Colon (tissue), 2 donors: ENCODE measurements around the gene PRRT2.
"Not testable (repeated sequence)": the region's sequence is repeated elsewhere in the genome, so short reads cannot be mapped to it uniquely, and the experiment has no call there.

ENCODE experiments used
- FAIRE-seq: peaks from 2 replicates; lab custom pipeline; 2012; peaks lifted over from hg19 to GRCh38; lab: Jason Lieb, UNC
- donor health status: control.
- donor health status: control.

The PRRT2 gene

DNA sequence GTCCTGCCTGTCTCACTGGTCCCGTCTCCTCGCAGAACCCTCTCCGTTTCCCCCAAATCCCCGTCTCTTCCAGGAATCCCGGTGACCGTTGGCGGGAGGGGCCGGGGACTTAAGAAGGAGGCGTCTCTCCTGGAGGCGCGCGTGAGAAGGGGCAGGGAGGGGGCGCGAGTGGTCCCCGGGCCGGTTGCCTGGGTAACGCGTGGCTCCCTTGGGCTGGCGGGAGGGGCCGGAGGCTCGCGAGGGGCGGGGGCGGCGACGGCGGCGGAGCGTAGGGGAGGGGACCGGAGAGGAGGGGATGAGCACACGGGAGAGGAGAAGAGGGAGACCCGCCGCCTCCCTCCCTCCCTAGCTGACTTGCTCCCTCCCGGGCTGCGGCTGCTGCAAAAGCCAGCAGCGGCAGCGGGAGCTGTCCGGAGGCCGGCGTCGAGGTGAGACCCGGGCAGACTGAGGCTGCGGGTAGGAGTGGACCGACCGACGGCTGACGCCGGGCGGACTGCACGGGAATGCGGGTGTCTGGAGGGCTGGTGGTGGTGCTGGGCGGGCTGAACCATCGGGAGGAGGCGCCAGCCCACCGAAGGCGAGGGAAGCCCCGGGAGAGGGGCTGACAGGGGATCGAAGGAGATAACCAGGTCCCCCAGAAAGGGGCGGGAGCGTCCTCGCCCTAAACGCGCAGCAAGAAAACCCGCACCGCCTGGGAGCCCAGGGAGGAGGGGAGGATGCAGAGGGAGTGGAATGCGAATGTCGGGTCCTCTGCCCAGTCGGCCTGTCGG is at the start of gene PRRT2:
Gene PRRT2 (plus strand): TSS at position 298 of the 770 bp plus-strand sequence. CDS start 862 bp downstream, outside the sequence.
- FAIRE-seq: no peak

DNA sequence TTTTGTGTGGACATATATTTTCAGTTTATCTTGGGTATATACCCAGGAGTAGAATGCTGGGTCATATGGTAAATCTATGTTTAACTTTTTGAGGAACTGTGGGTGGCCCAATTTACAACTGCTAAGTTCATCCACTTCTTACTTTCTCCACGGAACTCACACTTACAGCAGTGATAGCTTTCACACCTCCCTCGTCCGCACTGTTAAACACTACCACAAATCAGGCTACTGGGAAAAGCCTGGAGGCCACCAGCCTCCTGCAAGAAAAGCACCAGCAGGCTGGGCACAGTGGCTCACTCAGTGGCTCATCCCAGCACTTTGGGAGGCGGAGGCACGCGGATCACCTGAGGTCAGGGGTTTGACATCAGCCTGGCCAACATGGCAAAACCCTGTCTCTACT is 48.7 kb upstream of the PRRT2 start:
- FAIRE-seq: no peak

DNA sequence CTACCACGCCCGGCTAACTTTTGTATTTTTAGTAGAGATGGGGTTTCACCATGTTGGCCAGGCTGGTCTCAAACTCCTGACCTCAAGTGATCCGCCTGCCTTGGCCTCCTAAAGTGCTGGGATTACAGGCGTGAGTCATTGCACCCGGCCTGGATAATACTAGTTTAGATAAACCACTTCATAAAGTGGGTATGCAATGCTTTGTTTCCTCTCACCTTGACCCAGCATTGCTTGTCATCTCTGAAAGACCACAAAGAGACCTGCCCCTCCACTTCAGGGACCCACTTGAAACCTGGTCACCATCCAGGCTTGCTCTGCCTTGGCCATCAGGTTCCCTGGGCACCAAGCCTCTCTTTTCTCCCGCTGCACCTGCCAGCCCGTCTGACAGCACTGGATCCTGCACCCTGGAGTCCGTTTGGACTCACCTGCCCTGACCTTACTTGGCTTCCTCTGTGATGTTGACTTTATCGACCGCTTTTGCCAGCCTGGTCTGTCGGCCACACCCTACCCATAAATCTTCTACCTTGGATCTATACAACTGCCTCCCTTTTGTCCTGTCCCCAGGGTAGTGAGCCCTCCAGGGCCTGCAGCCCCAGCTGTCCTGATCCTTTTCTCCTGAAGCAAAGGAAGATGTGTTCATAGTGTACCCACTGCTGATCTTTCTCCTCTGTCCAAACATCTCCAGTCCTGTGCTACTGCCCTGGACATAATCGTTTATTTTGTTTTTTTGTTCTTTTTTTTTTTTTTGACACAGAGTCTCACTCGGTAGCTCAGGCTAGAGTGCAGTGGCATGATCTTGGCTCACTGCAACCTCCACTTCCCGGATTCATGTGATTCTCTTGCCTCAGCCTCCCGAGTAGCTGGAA is 46.6 kb upstream of the PRRT2 start:
- no peak for FAIRE-seq

DNA sequence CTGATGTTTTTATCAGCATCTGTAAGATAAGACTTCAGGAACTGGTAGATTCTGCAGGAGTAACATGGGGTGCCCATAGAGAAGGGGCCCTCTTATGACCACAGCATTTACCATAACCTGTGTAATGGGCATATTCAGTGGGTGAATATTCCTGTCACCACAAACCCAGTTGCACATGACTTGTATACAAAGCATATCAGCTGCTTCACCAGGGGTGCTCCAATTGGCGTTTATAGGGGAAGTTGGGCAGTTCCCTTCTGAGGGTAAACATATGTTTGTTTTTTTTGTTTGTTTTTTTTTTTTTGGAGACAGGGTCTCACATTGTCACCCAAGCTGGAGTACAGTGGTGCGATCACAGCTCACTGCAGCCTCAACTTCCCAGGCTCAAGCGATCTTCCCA is 45.4 kb upstream of the PRRT2 start:
- no peak for FAIRE-seq

DNA sequence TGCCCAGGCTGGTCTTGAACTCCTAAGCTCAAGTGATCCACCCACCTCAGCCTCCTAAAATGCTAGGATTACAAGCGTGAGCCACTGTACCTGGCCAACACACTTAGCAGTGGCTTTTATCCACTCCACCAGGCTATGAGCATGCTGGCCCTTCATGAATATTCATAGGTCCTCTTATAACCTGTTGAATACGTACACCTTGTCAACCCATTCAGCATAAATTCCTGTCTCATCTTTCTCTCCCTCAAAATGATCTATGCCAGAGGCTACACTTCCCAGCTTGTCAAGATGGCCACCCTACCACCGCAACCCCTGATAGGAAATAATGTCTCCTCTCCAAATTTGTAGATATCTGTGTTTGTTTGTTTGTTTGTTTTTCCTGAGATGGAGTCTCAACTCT is 44.9 kb upstream of the PRRT2 start:
- no peak for FAIRE-seq

DNA sequence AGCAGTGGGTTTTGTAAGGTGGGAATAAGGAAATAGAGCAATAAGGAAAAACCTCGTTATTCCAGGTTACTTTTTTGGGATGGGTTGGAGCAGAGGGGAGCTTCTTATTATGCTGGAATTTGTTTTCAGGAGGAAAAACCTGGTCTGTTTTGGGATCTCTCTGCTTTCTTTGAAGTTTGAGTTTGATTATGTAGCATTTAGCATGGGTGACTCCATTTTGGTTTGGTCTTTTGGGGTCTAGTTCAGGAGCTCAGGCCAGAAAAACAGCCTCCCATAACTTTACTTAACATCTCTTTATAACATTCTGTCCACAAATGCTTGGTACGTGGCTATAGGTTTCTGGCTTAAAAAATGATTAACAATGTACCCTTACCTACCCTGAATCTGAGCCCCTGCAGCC is 42.5 kb upstream of the PRRT2 start:
- FAIRE-seq: no peak

DNA sequence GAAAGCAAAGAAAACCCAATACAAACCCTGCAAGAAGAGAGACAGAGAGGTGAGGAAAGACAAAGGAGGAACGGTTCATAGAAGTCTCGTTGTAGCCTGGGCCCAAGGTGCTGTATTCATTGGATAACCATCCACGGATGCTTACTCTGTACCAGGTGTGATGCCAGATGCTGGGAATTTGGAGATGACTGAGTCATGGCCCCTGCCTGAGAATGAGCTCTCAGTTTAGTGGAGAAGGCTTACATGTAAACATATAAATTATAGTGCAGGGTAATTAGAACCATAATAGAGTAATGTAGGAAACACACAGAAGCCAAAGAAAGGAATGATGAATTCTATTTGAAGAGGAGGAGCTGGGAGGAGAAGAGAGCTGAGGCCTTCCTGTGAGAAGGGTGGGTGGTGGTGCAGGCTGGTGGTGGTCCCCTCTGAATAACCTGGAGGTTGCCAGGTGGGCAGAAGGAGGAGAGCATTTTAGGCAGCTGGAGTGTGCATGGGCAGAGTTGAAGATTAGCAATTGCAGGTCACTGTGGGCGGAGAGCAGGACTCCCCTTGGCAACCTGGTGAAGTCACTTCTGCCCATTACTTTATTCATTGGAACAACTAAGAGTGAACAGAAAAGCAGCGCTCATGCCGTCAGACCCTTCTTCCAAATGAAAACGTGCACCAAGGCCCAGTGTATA is 41.6 kb upstream of the PRRT2 start:
- no peak for FAIRE-seq

DNA sequence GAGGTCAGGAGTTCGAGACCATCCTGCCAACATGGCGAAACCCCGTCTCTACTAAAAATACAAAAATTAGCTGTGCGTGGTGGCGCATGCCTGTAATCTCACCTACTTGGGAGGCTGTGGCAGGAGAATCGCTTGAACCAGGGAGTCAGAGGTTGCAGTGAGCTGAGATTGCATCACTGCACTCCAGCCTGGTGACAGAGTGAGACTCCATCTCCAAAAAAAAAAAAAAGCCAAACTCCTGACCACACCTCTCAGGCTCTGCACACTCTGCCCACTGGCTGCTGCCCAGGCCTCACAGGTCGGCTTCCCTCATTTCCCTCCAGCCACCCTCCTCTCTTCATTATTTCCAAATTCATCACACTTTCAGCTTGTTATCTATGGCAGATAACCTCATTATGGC is 39.7 kb upstream of the PRRT2 start:
- not testable (repeated sequence) for FAIRE-seq

DNA sequence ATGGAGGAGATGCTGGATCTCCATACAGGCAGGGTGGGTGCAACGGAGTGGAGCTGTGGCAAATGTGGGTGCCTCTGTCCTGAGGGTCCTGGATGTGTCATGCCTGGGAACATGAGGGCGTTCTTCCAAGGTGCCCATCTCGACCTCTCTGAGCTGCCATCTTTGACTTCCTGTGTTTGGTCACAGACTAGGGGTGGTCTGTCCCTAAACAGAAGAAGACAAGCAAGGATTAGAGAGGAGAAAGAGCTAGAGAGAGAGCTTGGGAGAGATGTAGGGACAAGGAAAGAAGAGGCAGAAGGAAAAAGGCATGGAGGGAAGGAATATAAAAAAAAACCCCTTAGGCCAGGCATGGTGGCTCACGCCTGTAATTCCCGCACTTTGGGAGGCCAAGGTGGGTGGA is 37.3 kb upstream of the PRRT2 start:
- FAIRE-seq: no peak

DNA sequence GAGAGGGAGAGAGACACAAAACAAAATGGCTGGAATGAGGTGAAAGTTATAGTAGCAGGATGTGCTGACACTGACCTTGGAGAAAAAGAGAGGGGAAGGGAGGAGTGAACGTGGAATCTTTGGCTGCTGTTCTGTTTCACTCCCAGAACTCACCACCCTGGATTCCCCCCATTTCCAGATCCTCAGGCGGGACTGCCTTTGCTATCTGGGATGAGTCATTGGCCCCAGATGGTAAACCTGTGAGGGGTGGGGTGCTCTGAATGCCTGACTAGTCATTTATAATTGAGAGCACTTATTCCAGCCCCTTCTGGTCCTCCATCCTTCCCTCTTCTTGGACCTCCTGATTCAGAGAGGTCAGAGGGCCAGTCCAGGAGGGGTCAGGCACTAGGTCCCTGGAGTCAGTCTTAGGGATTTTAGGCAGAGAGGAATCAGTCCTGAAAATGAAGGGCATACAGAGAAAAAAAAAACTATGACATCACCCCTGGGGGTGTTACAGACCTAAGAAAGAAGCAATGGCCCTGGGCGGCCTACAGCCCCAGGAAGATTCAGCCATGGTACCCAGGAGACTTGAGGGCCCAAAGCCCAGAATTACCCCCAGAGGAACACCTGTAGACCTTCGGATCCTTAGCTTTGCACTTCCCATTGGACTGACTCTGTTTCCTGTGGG is 36.1 kb upstream of the PRRT2 start:
- no peak for FAIRE-seq

DNA sequence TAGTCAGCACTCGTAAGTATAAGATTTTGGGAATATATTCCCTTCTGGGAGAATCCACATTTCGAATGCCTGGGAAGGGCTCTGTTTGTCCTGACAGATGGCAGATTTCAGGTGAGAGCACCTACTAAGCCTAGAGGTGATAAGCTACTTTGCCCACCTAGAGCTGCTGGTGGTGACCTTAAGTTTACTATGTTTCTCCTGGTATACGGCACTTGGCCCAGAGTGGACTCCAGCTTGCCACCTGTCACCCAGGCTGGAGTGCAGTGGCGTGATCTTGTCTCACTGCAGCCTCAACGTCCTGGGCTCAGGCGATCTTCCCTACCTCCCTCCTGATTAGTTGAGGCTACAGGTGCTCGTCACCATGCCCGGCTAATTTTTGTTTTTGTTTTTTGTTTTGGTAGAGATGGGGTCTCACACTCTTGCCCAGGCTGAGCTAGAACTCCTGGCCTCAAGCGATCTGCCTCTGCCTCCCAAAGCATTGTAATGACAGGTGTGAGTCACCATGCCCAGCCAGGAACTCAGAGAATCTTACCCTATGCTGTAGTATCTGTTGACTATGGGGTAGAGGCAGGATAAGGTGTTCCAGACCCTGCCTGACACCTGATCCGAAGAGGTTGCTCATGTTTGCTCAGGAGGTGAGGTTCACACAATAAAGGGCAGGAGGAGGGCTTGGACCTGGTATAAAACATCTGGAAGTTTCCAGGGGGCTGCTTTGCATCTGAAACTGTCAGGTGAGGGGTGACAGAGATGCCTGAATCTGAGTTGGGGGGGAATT is 34.2 kb upstream of the PRRT2 start, which contains the start of gene ZG16:
Gene ZG16 (plus strand): TSS at position 681 of the 775 bp plus-strand sequence. CDS start 1,011 bp downstream, outside the sequence.
- no peak for FAIRE-seq

DNA sequence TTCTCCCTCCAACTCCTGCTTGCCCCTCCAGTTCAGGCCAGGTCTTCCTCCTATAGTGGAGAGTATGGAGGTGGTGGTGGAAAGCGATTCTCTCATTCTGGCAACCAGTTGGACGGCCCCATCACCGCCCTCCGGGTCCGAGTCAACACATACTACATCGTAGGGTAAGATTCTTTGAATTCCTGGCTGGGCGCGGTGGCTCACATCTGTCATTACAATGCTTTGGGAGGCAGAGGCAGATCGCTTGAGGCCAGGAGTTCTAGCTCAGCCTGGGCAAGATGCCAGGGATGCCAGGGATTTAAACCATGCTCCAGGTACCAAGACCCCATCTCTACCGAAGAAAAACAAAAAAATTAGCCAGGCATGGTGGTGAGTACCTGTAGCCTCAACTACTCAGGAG is 32.5 kb upstream of the PRRT2 start:
- no peak for FAIRE-seq

DNA sequence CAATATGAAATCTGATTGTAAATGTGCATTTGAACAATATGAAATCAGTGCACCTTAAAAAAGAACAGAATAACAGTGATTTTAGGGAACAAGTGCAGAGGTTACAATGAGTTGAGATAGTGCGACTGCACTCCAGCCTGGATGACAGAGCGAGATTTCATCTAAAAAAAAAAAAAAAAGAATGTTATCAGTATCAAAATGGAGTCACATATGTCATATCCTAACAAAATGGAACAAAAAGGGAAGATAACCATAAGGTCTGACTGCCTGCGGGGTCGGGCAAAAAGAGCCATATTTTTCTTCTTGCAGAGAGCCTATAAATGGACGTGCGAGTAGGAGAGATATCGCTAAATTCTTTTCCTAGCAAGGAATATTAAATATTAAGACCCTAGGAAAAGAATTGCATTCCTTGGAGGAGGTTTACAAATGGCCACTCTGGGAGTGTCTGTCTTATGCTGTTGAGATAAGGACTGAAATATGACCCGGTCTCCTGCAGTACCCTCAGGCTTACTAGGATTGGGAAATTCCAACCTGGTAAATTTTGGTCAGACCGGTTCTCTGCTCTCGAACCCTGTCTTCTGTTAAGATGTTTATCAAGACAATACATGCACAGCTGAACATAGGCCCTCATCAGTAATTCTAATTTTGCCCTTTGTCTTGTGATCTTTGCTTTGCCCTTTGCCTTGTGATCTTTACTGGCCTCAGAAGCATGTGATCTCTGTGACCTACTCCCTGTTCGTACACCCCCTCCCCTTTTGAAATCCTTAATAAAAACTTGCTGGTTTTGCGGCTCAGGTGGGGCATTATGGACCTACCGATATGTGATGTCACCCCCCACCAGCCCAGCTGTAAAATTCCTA is 28.7 kb upstream of the PRRT2 start:
- not testable (repeated sequence) for FAIRE-seq

DNA sequence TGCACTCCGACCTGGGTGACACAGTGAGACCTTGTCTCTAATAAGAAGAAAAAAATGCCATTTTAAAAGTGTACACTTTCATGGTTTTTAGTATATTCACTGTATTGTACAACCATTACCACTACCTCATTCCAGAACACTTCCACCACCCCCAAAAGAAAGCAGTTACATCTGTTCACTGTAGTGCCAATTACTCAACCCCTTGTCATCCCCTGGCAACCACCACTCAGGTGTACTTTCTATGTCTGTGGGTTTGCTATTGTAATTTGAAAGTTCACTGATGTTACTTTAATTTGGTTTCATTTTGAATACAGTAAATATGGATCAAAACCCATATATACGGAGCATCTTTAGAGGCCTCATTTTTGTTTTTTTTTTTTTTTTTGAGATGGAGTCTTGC is 27.8 kb upstream of the PRRT2 start:
- no peak for FAIRE-seq

DNA sequence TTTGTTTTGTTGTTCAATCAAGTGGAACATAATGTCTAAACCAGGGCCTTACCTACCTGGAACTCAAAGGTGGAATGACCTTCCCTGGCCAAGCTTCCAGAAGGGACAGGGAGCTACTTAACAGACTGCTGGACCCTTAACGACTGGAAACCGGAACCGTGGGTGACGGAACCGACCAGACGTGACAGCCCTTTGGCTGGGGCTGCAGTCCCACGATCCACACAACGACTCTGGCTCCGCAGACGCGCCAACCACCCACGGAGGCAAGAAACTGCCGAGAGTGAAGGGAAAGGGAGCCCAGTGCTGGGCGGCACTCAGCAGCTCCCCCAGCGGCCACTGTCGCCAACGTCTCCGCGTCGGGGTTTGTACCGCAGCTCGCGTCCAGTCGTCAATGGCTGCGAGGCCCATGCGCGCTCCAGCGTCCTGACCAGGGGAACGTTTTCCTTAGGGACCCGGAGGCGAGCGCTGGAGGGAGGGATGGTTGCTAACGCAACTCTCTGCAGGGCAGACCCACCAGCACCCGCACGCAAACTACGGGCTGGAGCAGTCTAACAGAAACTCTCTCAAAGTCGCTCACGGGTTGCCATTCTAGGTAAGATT is 27.0 kb upstream of the PRRT2 start:
- no peak for FAIRE-seq

DNA sequence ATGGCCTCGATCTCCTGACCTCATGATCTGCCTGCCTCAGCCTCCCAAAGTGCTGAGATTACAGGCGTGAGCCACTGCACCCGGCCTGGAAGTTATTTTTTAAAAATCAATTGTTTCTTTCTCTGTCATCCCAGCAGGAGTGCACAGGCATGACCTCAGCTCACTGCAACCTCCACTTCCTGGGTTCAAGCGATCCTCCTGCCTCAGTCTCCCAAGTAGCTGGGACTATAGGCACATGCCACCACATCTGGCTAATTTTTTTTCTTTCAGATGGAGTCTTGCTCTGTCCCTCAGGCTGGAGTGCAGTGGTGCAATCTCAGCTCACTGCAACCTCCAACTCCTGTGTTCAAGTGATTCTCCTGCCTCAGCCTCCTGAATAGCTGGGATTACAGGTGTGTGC is 24.8 kb upstream of the PRRT2 start:
- FAIRE-seq: not testable (repeated sequence)

DNA sequence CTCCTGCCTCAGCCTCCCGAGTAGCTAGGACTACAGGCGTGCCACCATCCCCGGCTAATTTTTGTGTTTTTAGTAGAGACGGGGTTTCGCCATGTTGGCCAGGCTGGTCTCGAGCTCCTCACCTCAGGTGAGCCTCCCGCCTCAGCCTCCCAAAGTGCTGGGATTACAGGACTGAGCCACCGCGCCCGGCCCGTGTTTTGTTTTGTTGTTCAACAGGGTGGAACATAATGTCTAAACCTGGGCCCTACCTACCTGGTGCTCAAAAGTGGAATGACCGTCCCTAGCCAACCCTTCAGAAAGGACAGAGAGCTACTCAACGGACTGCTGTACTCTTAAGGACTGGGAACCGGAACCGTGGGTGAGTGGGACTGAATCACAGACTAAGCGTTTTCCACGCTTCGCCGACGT is 22.2 kb upstream of the PRRT2 start:
- no peak for FAIRE-seq

DNA sequence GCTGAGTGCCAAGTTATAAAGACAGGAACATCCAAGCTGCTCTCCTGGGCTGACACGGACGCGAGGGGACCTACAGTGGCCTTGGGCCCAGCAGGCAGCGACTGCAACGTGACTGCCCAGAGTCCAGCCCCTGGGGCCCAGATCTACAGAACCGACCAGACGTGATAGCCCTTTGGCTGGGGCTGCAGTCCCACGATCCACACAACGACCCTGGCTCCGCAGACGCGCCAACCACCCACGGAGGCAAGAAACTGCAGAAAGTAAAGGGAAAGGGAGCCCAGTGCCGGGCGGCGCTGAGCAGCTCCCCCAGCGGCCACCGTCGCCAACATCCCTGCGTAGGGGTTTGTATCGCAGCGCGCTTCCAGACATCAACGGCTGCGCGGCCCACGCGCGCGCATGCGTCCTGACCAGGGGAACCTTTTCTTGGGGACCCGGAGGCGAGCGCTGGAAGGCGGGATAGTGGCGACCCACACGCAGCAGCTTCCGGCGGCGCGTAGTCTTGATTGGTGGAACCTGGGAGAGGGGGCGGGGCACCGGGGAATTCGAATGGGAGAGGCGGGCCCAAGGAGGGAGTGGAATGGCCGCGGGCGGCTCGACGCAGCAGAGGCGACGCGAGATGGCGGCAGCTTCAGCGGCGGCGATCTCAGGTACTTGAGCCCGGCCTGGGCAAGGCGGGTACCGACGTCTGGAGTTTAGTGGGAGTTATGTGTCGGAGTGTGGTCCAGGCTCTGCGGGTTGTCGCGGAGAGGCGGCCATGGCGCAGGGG is 21.6 kb upstream of the PRRT2 start, which contains the start of gene KIF22:
Gene KIF22 (plus strand): TSS at position 569 of the 766 bp plus-strand sequence. CDS start 9 bp downstream, at position 578.
- FAIRE-seq: no peak
